KOPT-K1 (cell line): Measurements from ENCODE around the gene MRPS27.

Source experiments
- H3K27ac ChIP-seq: fragments of 200-600 bp; sonication (generic); 2 replicates; pipeline ENCODE4 v1.5.1; 2016; ENCODE audit warnings: antibody characterized with exemption, mild to moderate bottlenecking, low read depth, low read length; ENCODE audit not compliant: poor library complexity, severe bottlenecking
- H3K36me3 ChIP-seq: fragments of 200-600 bp; sonication (generic); 2 replicates; pipeline ENCODE4 v1.5.1; 2017; ENCODE audit warnings: antibody characterized with exemption, mild to moderate bottlenecking, low read length, moderate library complexity; ENCODE audit not compliant: insufficient read depth
- H3K9me3 ChIP-seq: fragments of 200-600 bp; sonication (generic); 2 replicates; pipeline ENCODE4 v1.5.1; 2017; ENCODE audit warnings: antibody characterized with exemption, low read length, mild to moderate bottlenecking; ENCODE audit not compliant: insufficient read depth, poor library complexity, severe bottlenecking

The MRPS27 gene

DNA sequence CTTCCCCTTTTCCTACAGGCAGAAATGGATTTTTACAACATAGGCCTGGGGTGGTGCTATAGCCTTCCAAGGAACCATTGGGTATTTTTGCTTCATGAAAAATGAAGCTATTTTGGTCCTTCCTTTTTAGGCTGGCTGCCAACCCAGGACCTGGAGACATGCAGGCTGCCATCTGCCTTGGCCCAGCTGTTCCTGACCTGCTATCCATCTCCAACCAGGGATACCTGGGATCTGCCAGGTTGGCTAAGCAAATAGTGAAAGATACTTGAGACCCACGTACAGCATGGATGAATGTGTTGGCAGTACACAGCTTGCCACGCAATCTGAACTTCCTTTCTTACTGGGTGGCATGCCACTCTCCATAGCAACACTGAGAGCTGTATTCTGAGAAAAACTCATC, 31.1 kb downstream of the MRPS27 start:
- no peaks in the 10 kb centered on the region for H3K9me3 ChIP-seq
- H3K36me3 ChIP-seq = peaks cover 70% of the 10 kb centered on the region
- H3K27ac ChIP-seq = no peak overlapping the region

DNA sequence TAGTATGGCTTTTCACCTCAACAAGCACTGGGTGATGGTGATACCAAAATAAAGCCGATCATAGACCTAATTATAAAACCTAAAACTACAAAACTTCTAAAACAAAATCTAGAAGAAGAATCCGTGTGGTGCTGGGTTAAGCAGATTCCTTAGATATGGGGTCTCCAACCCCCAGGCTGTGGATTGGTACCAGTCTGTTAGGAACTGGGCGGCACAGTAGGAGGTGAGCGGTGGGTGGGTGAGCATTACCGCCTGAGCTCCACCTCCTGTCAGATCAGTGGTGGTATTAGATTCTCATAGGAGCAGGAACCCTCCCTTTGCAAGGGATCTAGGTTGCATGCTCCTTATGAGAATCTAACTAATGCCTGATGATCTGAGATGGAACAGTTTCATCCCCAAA, 33.2 kb downstream of the MRPS27 start:
- H3K9me3 ChIP-seq = no peaks in the 10 kb centered on the region
- H3K36me3 ChIP-seq = peaks cover 69% of the 10 kb centered on the region
- no peak overlapping the region for H3K27ac ChIP-seq

DNA sequence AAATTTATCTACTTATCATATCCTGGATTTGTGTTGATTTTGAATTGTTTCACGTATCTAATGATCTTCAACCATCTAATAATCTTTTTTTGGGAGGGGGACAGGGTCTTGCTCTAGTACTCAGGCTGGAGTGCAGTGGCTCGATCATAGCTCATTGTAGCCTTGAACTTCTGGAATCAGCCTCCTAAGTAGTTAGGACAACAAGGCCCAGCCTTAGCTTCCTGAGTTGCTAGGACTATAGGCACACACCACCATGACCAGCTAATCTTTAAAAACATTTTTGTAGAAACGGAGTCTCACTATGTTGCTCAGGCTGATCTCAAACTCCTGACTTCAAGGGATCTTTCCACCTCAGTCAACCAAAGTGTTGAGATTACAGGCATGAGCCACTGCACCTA, 34.6 kb downstream of the MRPS27 start:
- Histone ChIP-seq H3K36me3 (peaks cover 66% of the 10 kb centered on the region), H3K27ac (no peak overlapping the region), H3K9me3 (no peaks in the 10 kb centered on the region)

DNA sequence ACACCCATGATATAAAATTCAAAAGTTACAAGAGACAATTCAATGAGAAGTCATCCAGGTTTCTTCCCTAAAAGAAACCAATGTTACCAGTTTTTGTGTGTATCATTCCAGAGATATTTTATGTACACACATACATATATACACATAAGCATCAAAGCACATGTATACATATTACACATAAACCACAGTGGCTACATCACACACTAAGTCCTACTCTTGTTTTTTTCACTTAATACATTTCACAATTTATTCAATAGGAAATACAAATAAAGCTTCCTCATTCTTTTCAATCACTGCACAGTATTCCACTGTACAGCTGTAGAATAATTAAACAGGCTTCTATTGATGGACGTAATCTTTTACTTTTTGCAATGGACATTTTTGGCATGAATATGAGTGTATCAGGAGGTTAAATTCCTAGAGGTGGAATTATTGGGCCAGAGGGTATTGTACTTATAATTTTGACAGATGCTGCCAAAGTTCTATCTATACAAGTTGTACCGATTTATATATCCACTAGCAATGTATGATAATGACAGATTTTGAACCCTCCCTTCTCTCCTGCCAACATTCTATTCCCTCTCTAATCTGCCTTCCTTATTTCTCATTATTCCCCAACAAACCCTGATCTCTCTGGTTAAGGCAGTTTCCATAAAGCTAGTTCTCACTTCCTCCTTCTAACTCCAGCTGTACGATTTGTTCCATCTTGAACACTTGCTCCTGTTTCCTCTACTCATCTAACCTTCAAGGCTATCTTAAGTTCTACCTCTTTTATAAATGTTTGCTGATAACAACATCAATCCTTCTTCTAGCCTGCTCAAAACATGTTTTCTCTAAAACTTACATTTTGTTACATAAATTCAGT, 35.2 kb downstream of the MRPS27 start:
- H3K27ac ChIP-seq = no peak overlapping the region
- H3K36me3 ChIP-seq = peaks cover 60% of the 10 kb centered on the region
- no peaks in the 10 kb centered on the region for H3K9me3 ChIP-seq

DNA sequence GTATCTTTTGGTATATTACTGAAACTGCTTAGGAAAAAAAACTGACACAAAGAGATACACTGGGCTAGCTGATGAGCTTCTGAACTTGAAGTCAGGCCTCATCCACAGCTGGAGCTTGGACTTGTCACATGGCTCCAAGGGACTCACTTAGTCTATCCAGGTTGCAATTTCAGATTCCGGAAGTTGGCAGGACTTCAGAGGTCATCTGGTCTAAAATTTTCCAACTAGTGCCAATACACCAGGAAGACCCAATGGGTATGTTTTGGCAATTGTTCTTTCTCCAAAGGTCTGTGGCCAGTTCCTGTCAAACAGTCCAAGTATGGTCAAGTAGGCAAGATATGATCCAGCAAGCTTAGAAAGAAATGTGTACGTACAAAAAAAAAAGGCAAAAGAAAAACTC, 36.7 kb downstream of the MRPS27 start:
- Histone ChIP-seq H3K27ac (no peak overlapping the region), H3K9me3 (no peaks in the 10 kb centered on the region), H3K36me3 (peaks cover 58% of the 10 kb centered on the region)

GRCh38 chr5:72282878-72283277, 37.2 kb downstream of the MRPS27 start:
- no peak overlapping the region for H3K27ac ChIP-seq
- H3K36me3 ChIP-seq = peaks cover 54% of the 10 kb centered on the region
- H3K9me3 ChIP-seq = no peaks in the 10 kb centered on the region

- H3K9me3 ChIP-seq = no peaks in the 10 kb centered on the region
- peaks cover 45% of the 10 kb centered on the region for H3K36me3 ChIP-seq
- H3K27ac ChIP-seq = no peak overlapping the region
Measured at GRCh38 chr5:72281764-72282499, 38.1 kb downstream of the MRPS27 start.

- H3K9me3 ChIP-seq = no peaks in the 10 kb centered on the region
- peaks cover 41% of the 10 kb centered on the region for H3K36me3 ChIP-seq
- no peak overlapping the region for H3K27ac ChIP-seq
Measured at GRCh38 chr5:72281430-72281763, 38.6 kb downstream of the MRPS27 start.

GRCh38 chr5:72280581-72281069, 39.4 kb downstream of the MRPS27 start:
- Histone ChIP-seq H3K27ac (no peak overlapping the region), H3K36me3 (peaks cover 41% of the 10 kb centered on the region), H3K9me3 (no peaks in the 10 kb centered on the region)

GRCh38 chr5:72276219-72276752, 43.8 kb downstream of the MRPS27 start:
- no peak overlapping the region for H3K27ac ChIP-seq
- H3K36me3 ChIP-seq = peaks cover 25% of the 10 kb centered on the region
- no peaks in the 10 kb centered on the region for H3K9me3 ChIP-seq

DNA sequence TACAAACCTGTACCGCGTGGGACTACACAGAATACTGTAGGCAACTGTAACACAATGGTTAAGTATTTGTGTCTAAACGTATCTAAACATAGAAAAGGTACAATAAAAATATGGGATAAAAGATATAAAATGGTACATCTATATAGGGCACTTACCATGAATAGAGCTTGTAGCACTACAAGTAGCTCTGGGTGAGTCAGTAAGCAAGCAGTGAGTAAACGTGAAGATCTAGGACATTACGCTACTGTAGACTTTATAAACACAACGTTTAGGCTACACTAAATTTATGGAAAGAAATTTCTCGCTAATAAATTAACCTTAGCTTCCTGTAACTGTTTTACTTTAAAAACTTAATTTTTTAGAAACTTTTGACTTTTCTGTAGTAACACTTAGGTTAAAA, 46.5 kb downstream of the MRPS27 start:
- peaks cover 14% of the 10 kb centered on the region; the same call in 1 of the 2 replicates for H3K36me3 ChIP-seq
- no peak overlapping the region for H3K27ac ChIP-seq
- H3K9me3 ChIP-seq = no peaks in the 10 kb centered on the region

GRCh38 chr5:72272398-72272797, 47.6 kb downstream of the MRPS27 start:
- H3K27ac ChIP-seq = no peak overlapping the region
- H3K9me3 ChIP-seq = no peaks in the 10 kb centered on the region
- peaks cover 11% of the 10 kb centered on the region for H3K36me3 ChIP-seq

- Histone ChIP-seq H3K9me3 (no peaks in the 10 kb centered on the region), H3K27ac (no peak overlapping the region), H3K36me3 (peaks cover 11% of the 10 kb centered on the region)
Measured at GRCh38 chr5:72271702-72272101, 48.3 kb downstream of the MRPS27 start.

DNA sequence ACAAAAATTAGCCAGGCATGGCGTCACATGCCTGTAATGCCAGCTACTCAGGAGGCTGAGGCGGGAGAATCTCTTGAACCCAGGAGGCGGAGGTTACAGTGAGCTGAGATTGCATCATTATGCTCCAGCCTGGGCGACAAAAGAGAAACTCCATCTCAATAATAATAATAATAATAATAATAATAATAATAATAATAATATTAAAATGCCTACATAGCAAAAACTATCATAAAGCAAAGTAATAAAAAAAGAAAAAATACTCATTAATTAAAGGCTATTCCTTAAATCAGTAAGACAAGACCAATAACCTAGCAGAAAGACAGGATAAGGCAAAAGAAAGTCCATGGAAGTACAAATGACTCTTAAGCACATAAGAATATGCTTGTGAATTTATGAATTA, 50.0 kb downstream of the MRPS27 start:
- Histone ChIP-seq H3K36me3 (peaks cover 11% of the 10 kb centered on the region), H3K27ac (no peak overlapping the region), H3K9me3 (no peaks in the 10 kb centered on the region)

DNA sequence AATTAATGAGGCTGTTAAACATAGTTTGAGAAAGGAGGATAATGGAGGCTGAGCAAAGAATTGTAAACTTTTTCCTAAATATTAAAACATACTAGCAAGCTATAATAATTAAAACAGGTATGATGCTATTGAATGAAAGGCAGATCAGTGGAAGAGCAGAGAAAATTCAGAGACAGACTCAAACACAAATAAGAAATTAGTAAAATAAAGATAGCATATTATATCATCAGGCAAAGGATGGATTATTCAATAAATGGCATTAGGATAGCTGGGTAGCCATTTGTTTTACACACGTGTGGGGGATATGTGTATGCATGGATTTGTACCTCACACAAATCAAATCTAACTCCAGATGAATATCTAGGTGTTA, 50.6 kb downstream of the MRPS27 start:
- Histone ChIP-seq H3K27ac (no peak overlapping the region), H3K9me3 (no peaks in the 10 kb centered on the region), H3K36me3 (peaks cover 11% of the 10 kb centered on the region)
